Parathyroid adenoma (tissue), 2 donors: ENCODE results near the gene OSBPL8.

Source experiments
- H2AFZ ChIP-seq: fragments of 300-600 bp; sonication (generic); one replicate; pipeline ENCODE4 v1.7.0; 2017; ENCODE audit warnings: antibody characterized with exemption, mild to moderate bottlenecking
- H3K27ac ChIP-seq: fragments of 300-600 bp; sonication (generic); one replicate; pipeline ENCODE4 v1.7.0; 2017
- H3K27me3 ChIP-seq: fragments of 300-600 bp; sonication (generic); one replicate; pipeline ENCODE4 v1.7.0; 2017; ENCODE audit warnings: low read length; ENCODE audit not compliant: control insufficient read depth, insufficient read depth
- H3K36me3 ChIP-seq: fragments of 300-600 bp; sonication (generic); one replicate; pipeline ENCODE4 v1.7.0; 2017; ENCODE audit warnings: low read length; ENCODE audit not compliant: control insufficient read depth, insufficient read depth
- H3K4me1 ChIP-seq: fragments of 300-600 bp; sonication (generic); one replicate; pipeline ENCODE4 v1.7.0; 2017; ENCODE audit warnings: control low read depth
- H3K4me2 ChIP-seq: fragments of 300-600 bp; sonication (generic); one replicate; pipeline ENCODE4 v1.7.0; 2017; ENCODE audit warnings: low read length
- H3K4me3 ChIP-seq: fragments of 300-600 bp; sonication (generic); one replicate; pipeline ENCODE4 v1.7.0; 2017; ENCODE audit warnings: low read depth, low read length
- H3K79me2 ChIP-seq: fragments of 300-600 bp; sonication (generic); one replicate; pipeline ENCODE4 v1.7.0; 2017; ENCODE audit warnings: control low read depth
- H3K9ac ChIP-seq: fragments of 300-600 bp; sonication (generic); one replicate; pipeline ENCODE4 v1.7.0; 2017; ENCODE audit warnings: mild to moderate bottlenecking
- H3K9me3 ChIP-seq: fragments of 300-600 bp; sonication (generic); one replicate; pipeline ENCODE4 v1.7.0; 2017; ENCODE audit warnings: low read length; ENCODE audit not compliant: control insufficient read depth
- TF ChIP-seq, protein P1 (sequence below): fragments of 300-600 bp; sonication (generic); IDR thresholded peaks from one replicate; pipeline ENCODE4 v1.7.0; 2017; ENCODE audit warnings: antibody characterized with exemption, mild to moderate bottlenecking
- donor health status: primary hyperparathyroidism.

Gene OSBPL8

DNA sequence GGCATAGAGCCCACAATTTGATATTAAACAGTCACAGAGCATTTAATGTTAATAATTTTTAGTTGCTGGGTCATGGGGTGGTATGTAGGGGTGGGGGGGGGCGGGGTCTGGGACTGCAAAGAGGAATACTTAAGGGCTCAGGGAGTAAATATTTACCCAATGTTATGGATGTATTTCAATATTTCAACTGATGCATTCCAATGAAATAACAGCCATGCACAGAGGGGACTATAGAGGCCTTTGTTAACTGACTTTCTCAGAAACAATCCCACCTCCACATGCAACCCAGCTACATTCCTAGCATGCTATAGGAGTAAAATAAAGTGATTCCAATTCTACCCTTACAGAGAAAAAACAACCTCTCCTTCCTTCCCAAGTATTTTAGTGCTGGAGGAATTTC is 203.5 kb downstream of the OSBPL8 start:
- Histone ChIP-seq H2AFZ (no peak overlapping the region), H3K9ac (no peak overlapping the region), H3K4me3 (no peak overlapping the region), H3K4me2 (no peak overlapping the region), H3K4me1 (no peaks in the 10 kb centered on the region), H3K36me3 (no peaks in the 10 kb centered on the region), H3K27me3 (no peaks in the 10 kb centered on the region), H3K9me3 (no peaks in the 10 kb centered on the region), H3K27ac (no peak overlapping the region), H3K79me2 (no peaks in the 10 kb centered on the region)
- TF ChIP-seq, protein P1, sequence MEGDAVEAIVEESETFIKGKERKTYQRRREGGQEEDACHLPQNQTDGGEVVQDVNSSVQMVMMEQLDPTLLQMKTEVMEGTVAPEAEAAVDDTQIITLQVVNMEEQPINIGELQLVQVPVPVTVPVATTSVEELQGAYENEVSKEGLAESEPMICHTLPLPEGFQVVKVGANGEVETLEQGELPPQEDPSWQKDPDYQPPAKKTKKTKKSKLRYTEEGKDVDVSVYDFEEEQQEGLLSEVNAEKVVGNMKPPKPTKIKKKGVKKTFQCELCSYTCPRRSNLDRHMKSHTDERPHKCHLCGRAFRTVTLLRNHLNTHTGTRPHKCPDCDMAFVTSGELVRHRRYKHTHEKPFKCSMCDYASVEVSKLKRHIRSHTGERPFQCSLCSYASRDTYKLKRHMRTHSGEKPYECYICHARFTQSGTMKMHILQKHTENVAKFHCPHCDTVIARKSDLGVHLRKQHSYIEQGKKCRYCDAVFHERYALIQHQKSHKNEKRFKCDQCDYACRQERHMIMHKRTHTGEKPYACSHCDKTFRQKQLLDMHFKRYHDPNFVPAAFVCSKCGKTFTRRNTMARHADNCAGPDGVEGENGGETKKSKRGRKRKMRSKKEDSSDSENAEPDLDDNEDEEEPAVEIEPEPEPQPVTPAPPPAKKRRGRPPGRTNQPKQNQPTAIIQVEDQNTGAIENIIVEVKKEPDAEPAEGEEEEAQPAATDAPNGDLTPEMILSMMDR = no peak

DNA sequence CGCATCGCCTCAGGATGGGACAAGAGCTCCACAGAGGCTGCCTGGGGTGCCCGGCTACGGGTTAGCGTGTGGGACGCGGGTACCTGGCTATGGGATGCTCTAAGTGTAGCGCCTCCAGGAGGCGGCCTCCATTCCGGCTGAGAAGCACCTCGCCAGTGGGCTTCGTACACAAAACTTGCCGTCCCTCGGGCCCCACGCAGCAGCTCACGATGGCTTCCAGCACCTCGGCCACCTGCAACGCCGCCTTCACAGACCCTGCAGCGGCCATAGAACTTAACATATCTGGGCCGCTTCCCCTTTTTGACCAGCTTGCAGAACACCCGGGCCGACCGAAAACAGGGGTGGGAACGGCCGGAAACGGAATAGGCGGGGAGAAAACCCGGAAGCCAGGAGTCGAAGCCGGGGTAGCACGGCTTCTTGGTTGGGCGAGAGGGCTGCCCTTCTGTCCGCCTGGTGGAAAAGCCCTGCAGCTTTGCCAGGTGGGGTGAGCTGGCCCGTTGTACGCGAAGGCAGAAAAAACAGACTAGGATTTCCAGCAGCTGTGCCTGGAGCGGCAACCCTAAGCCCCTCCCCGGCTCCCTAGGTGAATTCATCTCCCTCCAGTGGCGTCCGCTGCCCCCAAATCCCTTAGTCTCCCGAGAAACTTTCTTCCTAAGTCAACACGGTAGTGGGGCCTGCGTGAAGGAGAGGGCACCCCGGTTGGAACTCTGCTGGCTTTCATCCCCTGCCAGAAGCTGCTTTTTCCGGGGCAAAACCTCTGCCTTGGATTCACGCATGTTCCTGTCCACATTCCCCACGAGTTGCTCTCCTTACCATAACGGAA is 211.3 kb downstream of the OSBPL8 start, which contains the start of gene BBS10:
BBS10 (minus strand) TSS at position 337 of the 823 bp plus-strand sequence; CDS start at position 280, 57 bp downstream.
- no peaks in the 10 kb centered on the region for H3K27me3 ChIP-seq
- H3K9me3 ChIP-seq = no peaks in the 10 kb centered on the region
- H3K4me1 ChIP-seq = peaks cover 3% of the 10 kb centered on the region
- no peaks in the 10 kb centered on the region for H3K79me2 ChIP-seq
- H3K4me2 ChIP-seq = peak within 1 kb of the TSS; percentile 93
- peak within 1 kb of the TSS; percentile 96 for H2AFZ ChIP-seq
- H3K36me3 ChIP-seq = no peaks in the 10 kb centered on the region
- H3K4me3 ChIP-seq = peak within 1 kb of the TSS; percentile 91
- peak within 1 kb of the TSS; percentile 69 for H3K27ac ChIP-seq
- TF ChIP-seq, protein P1 = peak; percentile 30
- H3K9ac ChIP-seq = peak within 1 kb of the TSS; percentile 8

DNA sequence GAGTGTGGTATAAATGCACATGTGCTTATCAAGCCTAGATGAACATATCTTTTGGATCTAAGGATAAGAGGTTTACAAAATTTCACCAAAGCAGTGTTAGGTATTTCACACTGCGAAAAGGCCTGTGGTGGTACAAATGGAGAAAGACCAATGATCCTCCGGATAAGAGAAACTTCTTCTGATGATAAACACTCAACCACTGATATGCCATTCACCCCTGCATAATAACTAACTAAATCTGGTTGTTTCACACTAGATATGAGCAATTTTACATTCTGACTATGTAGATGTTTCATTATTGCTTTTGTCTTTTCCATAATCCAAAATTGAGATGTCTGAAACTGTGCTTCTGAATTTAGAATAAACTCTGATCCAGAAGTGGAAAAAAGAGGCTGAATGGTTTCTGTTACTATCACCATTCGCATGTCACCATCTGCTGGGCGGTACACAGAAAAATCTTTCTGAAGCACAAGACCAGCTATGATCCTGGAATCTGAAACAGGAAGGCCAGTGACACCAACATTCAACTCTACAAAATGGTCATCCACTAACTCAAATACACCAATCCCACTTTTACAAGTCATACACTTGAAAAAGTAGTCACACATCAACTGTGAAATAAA is 212.7 kb downstream of the OSBPL8 start:
- H3K9ac ChIP-seq = no peak overlapping the region
- TF ChIP-seq, protein P1 = no peak
- H2AFZ ChIP-seq = peak overlapping the region; percentile 96
- H3K9me3 ChIP-seq = no peaks in the 10 kb centered on the region
- no peak overlapping the region for H3K4me3 ChIP-seq
- peaks cover 3% of the 10 kb centered on the region for H3K4me1 ChIP-seq
- no peak overlapping the region for H3K27ac ChIP-seq
- H3K27me3 ChIP-seq = no peaks in the 10 kb centered on the region
- H3K4me2 ChIP-seq = peak overlapping the region; percentile 93
- no peaks in the 10 kb centered on the region for H3K36me3 ChIP-seq
- peaks cover under 1% of the 10 kb centered on the region for H3K79me2 ChIP-seq

GRCh38 chr12:76346236-76346635 is 213.3 kb downstream of the OSBPL8 start:
- Histone ChIP-seq H3K9me3 (no peaks in the 10 kb centered on the region), H3K9ac (no peak overlapping the region), H3K4me1 (peaks cover 3% of the 10 kb centered on the region), H2AFZ (no peak overlapping the region), H3K36me3 (no peaks in the 10 kb centered on the region), H3K27me3 (no peaks in the 10 kb centered on the region), H3K79me2 (peaks cover 2% of the 10 kb centered on the region), H3K27ac (no peak overlapping the region), H3K4me2 (no peak overlapping the region), H3K4me3 (no peak overlapping the region)
- TF ChIP-seq, protein P1 = no peak
